HCT116 (cell line): ENCODE data around the gene SERPINF2. TPM values are rescaled to one million over a fixed set of nuclear protein-coding genes. Genes with fewer than 3 reads are reported as not detected.

Experiments used
- ATAC-seq: fragments of 200-7000 bp; cut with Tn5 transposase; 2 replicates; pipeline ENCODE4 v1.9.1; 2020; ENCODE audit warnings: mild to moderate bottlenecking, moderate library complexity
- BruUV-seq: library from RNA; stranded (reverse); fragments of 400-500 nt; replicated peaks from 2 replicates; lab custom pipeline; 2021; lab: Mats Ljungman, UMichigan
- CTCF ChIA-PET: fragments of 300-600 bp; sonication (Branson Sonifier 250); formaldehyde crosslinking; loops from one replicate; lab custom pipeline; 2021; ENCODE audit warnings: antibody characterized with exemption; lab: Charles Lee
- POLR2A ChIA-PET: fragments of 300-600, 350-600 bp; sonication (Branson Sonifier 250); formaldehyde crosslinking; loops from one replicate; lab custom pipeline; 2021; ENCODE audit warnings: antibody characterized with exemption; lab: Charles Lee
- RAD21 ChIA-PET, 2 experiments: fragments of 300-600 bp; sonication (Branson Sonifier 250); formaldehyde crosslinking; loops; one replicate each; lab custom pipeline; 2023; ENCODE audit warnings: low total read pairs in 2 of 2; ENCODE audit not compliant: uncharacterized antibody in 2 of 2, unreplicated experiment in 2 of 2, low non-redundant PET in 1 of 2; lab: Charles Lee
- DNase-seq: peaks from one replicate; pipeline ENCODE4 v3.0.0-alpha.2; 2010; ENCODE audit warnings: low read depth, low spot score
- H2AFZ ChIP-seq: fragments of 200-600 bp; shearing (Covaris generic), sonication (generic); 2 replicates; pipeline ENCODE4 v1.6.1; 2017; ENCODE audit warnings: low read depth, mixed run types, mixed read lengths, antibody characterized with exemption, low read length; ENCODE audit not compliant: poor library complexity, severe bottlenecking
- H3K27ac ChIP-seq: 2 replicates; pipeline ENCODE4 v1.5.1; 2012; ENCODE audit warnings: low read depth, low read length
- H3K27me3 ChIP-seq: fragments of 200-600 bp; sonication (generic); 2 replicates; pipeline ENCODE4 v1.6.1; 2016; ENCODE audit warnings: mixed run types, low read length, mixed read lengths; ENCODE audit not compliant: insufficient read depth
- H3K36me3 ChIP-seq, 2 experiments: fragments of 200-500 bp in 1 of 2; fragments of 200-600 bp in 1 of 2; sonication (Bioruptor generic) in 1 of 2; sonication (generic) in 1 of 2; 2 replicates each; pipeline versions ENCODE4 v1.5.1 to v1.6.1; 2014 to 2016; ENCODE audit warnings: low read length in 2 of 2, inconsistent platforms in 1 of 2, mixed read lengths in 1 of 2, mixed run types in 1 of 2; ENCODE audit not compliant: insufficient read depth in 2 of 2, control insufficient read depth in 1 of 2
- H3K4me1 ChIP-seq, 2 experiments: fragments of 200-600 bp in 1 of 2; sonication (generic) in 1 of 2; 2 replicates each; pipeline versions ENCODE4 v1.5.1 to v1.6.1; 2012 to 2017; ENCODE audit warnings: low read length in 2 of 2, inconsistent platforms in 1 of 2, mild to moderate bottlenecking in 1 of 2, mixed read lengths in 1 of 2, mixed run types in 1 of 2, moderate library complexity in 1 of 2; ENCODE audit not compliant: insufficient read depth in 2 of 2, control insufficient read depth in 1 of 2
- H3K4me2 ChIP-seq: fragments of 200-600 bp; sonication (generic); 2 replicates; pipeline ENCODE4 v1.6.1; 2017; ENCODE audit warnings: mixed run types, low read length, mixed read lengths
- H3K4me3 ChIP-seq, 2 experiments: fragments of 200-600 bp in 1 of 2; sonication (generic) in 1 of 2; replicated peaks in 1 of 2; 2 replicates each; pipeline ENCODE4 v1.5.1; 2011 to 2016; ENCODE audit warnings: low read length in 2 of 2, control low read depth in 1 of 2, low read depth in 1 of 2, mild to moderate bottlenecking in 1 of 2, mixed read lengths in 1 of 2, mixed run types in 1 of 2
- H3K79me2 ChIP-seq: fragments of 200-600 bp; sonication (generic); 2 replicates; pipeline ENCODE4 v1.6.1; 2017; ENCODE audit warnings: mild to moderate bottlenecking, mixed run types, low read length, moderate library complexity, mixed read lengths; ENCODE audit not compliant: insufficient read depth
- H3K9ac ChIP-seq: fragments of 200-600 bp; sonication (generic); 2 replicates; pipeline ENCODE4 v1.6.1; 2016; ENCODE audit warnings: low read length, mixed read lengths
- H3K9me2 ChIP-seq: fragments of 200-600 bp; sonication (generic), shearing (Covaris generic); 2 replicates; pipeline ENCODE4 v1.6.1; 2017; ENCODE audit warnings: mixed run types, mild to moderate bottlenecking, moderate library complexity; ENCODE audit not compliant: insufficient read depth
- H3K9me3 ChIP-seq, 2 experiments: fragments of 200-500 bp in 1 of 2; fragments of 200-600 bp in 1 of 2; sonication (Bioruptor generic) in 1 of 2; sonication (generic) in 1 of 2; 2 replicates each; pipeline ENCODE4 v1.6.1; 2014 to 2017; ENCODE audit warnings: low read length in 2 of 2, mixed read lengths in 2 of 2, inconsistent platforms in 1 of 2, low read depth in 1 of 2, mild to moderate bottlenecking in 1 of 2, mixed run types in 1 of 2, moderate library complexity in 1 of 2; ENCODE audit not compliant: control insufficient read depth in 1 of 2, insufficient read depth in 1 of 2
- H4K20me1 ChIP-seq: fragments of 200-600 bp; sonication (generic), shearing (Covaris generic); 2 replicates; pipeline ENCODE4 v1.6.1; 2017; ENCODE audit warnings: mixed run types, mild to moderate bottlenecking, moderate library complexity; ENCODE audit not compliant: insufficient read depth
- EGR1 ChIP-seq: IDR thresholded peaks from 2 replicates; pipeline ENCODE4 v1.6.1; 2012; ENCODE audit warnings: low read depth
- ELF1 ChIP-seq: IDR thresholded peaks from 2 replicates; pipeline ENCODE4 v1.6.1; 2012; ENCODE audit warnings: low read depth, borderline replicate concordance
- EZH2phosphoT487 ChIP-seq: fragments of 200-600 bp; IDR thresholded peaks from 2 replicates; pipeline ENCODE4 v1.6.1; 2018; ENCODE audit warnings: antibody characterized with exemption, borderline replicate concordance
- FOSL1 ChIP-seq: IDR thresholded peaks from 2 replicates; pipeline ENCODE4 v1.6.1; 2012; ENCODE audit warnings: low read depth
- JUND ChIP-seq: IDR thresholded peaks from 2 replicates; pipeline ENCODE4 v1.6.1; 2012
- POLR2AphosphoS5 ChIP-seq: IDR thresholded peaks from 2 replicates; pipeline ENCODE4 v1.6.1; 2011; ENCODE audit warnings: mild to moderate bottlenecking, low read depth, low read length, moderate library complexity
- SP1 ChIP-seq: IDR thresholded peaks from 2 replicates; pipeline ENCODE4 v1.6.1; 2012; ENCODE audit warnings: low read depth
- YY1 ChIP-seq: IDR thresholded peaks from 2 replicates; pipeline ENCODE4 v1.6.1; 2011; ENCODE audit warnings: low read length, low read depth, moderate library complexity, mild to moderate bottlenecking; ENCODE audit not compliant: insufficient replicate concordance; ENCODE audit errors: extremely low read depth
- ZBTB33 ChIP-seq: IDR thresholded peaks from 2 replicates; pipeline ENCODE4 v1.6.1; 2011; ENCODE audit warnings: mild to moderate bottlenecking, low read length, moderate library complexity; ENCODE audit not compliant: insufficient replicate concordance; ENCODE audit errors: extremely low read depth
- ZFX ChIP-seq: fragments of 450-650 bp; IDR thresholded peaks from 2 replicates; pipeline ENCODE4 v1.6.1; 2017
- intact Hi-C: fragments of 100-400 bp; cut with micrococcal nuclease; formaldehyde crosslinking; loops from 2 replicates; pipeline ENCODE4 v1.10.0; 2022
- total RNA-seq: library from RNA; stranded (reverse); gene quantifications from one replicate; pipeline ENCODE4 v1.2.1, GENCODE V29; 2021; ENCODE audit not compliant: unreplicated experiment
- TF ChIP-seq, protein P1 (sequence below): IDR thresholded peaks from 2 replicates; pipeline ENCODE4 v1.6.1; 2012
- TF ChIP-seq, protein P2 (sequence below), 3 experiments: fragments of 200-600 bp in 1 of 3; sonication (generic) in 1 of 3; IDR thresholded peaks in 2 of 3; conservative IDR thresholded peaks in 1 of 3; 2 replicates each; pipeline ENCODE4 v1.5.1; 2012 to 2017; ENCODE audit warnings: low read depth in 2 of 3, low read length in 2 of 3, antibody characterized with exemption in 1 of 3, borderline replicate concordance in 1 of 3, control low read depth in 1 of 3, mild to moderate bottlenecking in 1 of 3, mixed read lengths in 1 of 3, mixed run types in 1 of 3, moderate library complexity in 1 of 3; ENCODE audit not compliant: insufficient read depth in 1 of 3

SERPINF2 gene
- total RNA-seq, 1 experiment from 2014 or later: 2.5 TPM

- TF ChIP-seq EZH2phosphoT487 (no peak), FOSL1 (no peak), YY1 (no peak), JUND (no peak), ZFX (no peak)
- TF ChIP-seq, protein P1, sequence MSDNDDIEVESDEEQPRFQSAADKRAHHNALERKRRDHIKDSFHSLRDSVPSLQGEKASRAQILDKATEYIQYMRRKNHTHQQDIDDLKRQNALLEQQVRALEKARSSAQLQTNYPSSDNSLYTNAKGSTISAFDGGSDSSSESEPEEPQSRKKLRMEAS: no peak
- intact Hi-C loops: loop anchor here (5.0 kb wide), 1 partner anchor 43 kb away; the partner anchor contains the start of gene WDR81
- H3K36me3 ChIP-seq: no peaks in the 10 kb centered on the region
- no peak for DNase-seq
- no peaks in the 10 kb centered on the region for H3K9me2 ChIP-seq
- BruUV-seq: no TSS peak
- no peak overlapping the region for H2AFZ ChIP-seq
- POLR2A ChIA-PET: interaction anchor here (0.7 kb wide), 1 partner anchor 551 kb away, joined by 5 read pairs; no protein-coding TSS in a partner anchor
- H3K27me3 ChIP-seq: no peaks in the 10 kb centered on the region
- H3K4me3 ChIP-seq: no peak overlapping the region
- no peak overlapping the region for H3K27ac ChIP-seq
- H3K9ac ChIP-seq: no peak overlapping the region
- CTCF ChIA-PET: interaction anchor here (0.7 to 0.9 kb wide), 2 partner anchors 10 to 12 kb away, joined by 3 read pairs; no protein-coding TSS in a partner anchor
- no peak overlapping the region for H3K4me2 ChIP-seq
- peaks cover 2 to 16% of the 10 kb centered on the region in 2 experiments; a peak in 3 of 4 replicates for H3K4me1 ChIP-seq
- H4K20me1 ChIP-seq: no peaks in the 10 kb centered on the region
- no peaks in the 10 kb centered on the region for H3K9me3 ChIP-seq
- H3K79me2 ChIP-seq: no peaks in the 10 kb centered on the region
- RAD21 ChIA-PET: no interaction called here
- ATAC-seq: no peak
These were observed 22.9 kb downstream of the SERPINF2 start for GRCh38 chr17:1765576-1765975.

GRCh38 chr17:1766382-1767135 is 23.9 kb downstream of the SERPINF2 start:
- Histone ChIP-seq H3K4me1 (peaks cover 2 to 16% of the 10 kb centered on the region in 2 experiments; a peak in 3 of 4 replicates), H3K9me3 (no peaks in the 10 kb centered on the region), H3K4me2 (no peak overlapping the region), H3K9me2 (no peaks in the 10 kb centered on the region), H3K9ac (no peak overlapping the region), H2AFZ (no peak overlapping the region), H3K79me2 (no peaks in the 10 kb centered on the region), H3K27ac (no peak overlapping the region), H4K20me1 (no peaks in the 10 kb centered on the region), H3K36me3 (no peaks in the 10 kb centered on the region), H3K27me3 (no peaks in the 10 kb centered on the region), H3K4me3 (no peak overlapping the region)
- no TSS peak for BruUV-seq
- intact Hi-C loops: loop anchor here (5.0 kb wide), 1 partner anchor 44 kb away; the partner anchor contains the start of gene WDR81
- ChIA-PET CTCF (interaction anchor here (0.7 to 0.9 kb wide), 2 partner anchors 11 to 13 kb away, joined by 3 read pairs; no protein-coding TSS in a partner anchor), POLR2A (interaction anchor here (0.7 kb wide), 1 partner anchor 550 kb away, joined by 5 read pairs; no protein-coding TSS in a partner anchor), RAD21 (no interaction called here)
- DNase-seq (no peak), ATAC-seq (no peak)
- TF ChIP-seq JUND (no peak), ZBTB33 (no peak), EGR1 (no peak), POLR2AphosphoS5 (no peak), ELF1 (no peak), SP1 (no peak), EZH2phosphoT487 (no peak), ZFX (no peak)
- TF ChIP-seq, protein P2, sequence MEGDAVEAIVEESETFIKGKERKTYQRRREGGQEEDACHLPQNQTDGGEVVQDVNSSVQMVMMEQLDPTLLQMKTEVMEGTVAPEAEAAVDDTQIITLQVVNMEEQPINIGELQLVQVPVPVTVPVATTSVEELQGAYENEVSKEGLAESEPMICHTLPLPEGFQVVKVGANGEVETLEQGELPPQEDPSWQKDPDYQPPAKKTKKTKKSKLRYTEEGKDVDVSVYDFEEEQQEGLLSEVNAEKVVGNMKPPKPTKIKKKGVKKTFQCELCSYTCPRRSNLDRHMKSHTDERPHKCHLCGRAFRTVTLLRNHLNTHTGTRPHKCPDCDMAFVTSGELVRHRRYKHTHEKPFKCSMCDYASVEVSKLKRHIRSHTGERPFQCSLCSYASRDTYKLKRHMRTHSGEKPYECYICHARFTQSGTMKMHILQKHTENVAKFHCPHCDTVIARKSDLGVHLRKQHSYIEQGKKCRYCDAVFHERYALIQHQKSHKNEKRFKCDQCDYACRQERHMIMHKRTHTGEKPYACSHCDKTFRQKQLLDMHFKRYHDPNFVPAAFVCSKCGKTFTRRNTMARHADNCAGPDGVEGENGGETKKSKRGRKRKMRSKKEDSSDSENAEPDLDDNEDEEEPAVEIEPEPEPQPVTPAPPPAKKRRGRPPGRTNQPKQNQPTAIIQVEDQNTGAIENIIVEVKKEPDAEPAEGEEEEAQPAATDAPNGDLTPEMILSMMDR (IDR thresholded peaks at IDR 0.05 in 2 of 3, conservative IDR thresholded peaks at IDR 0.05 in 1 of 3; ENCODE audit: borderline replicate concordance in 1 of 3, insufficient read depth in 1 of 3, low read depth in 2 of 3, low read length in 2 of 3): no peak
- TF ChIP-seq, protein P1: no peak
